Omental fat pad (tissue), 4 donors: Measurements from ENCODE around the gene ZBTB37. TPM values are rescaled to one million over a fixed set of nuclear protein-coding genes. Genes with fewer than 3 reads are reported as not detected.
"Not testable (repeated sequence)": the region's sequence is repeated elsewhere in the genome, so short reads cannot be mapped to it uniquely, and the experiment has no call there.

Experiments
- ATAC-seq: fragments of 150-250 bp; one replicate; pipeline ENCODE4 v1.9.1; 2016; ENCODE audit warnings: mild to moderate bottlenecking, moderate library complexity; ENCODE audit not compliant: low FRiP score
- DNase-seq: peaks from one replicate; pipeline ENCODE4 v3.0.0-alpha.2; 2019; ENCODE audit warnings: low spot score
- CTCF ChIP-seq, 3 donors: fragments of 450-650 bp; IDR thresholded peaks; one replicate each; pipeline ENCODE4 v1.5.1; 2016 to 2017; ENCODE audit warnings: antibody characterized with exemption in 3 of 3, mild to moderate bottlenecking in 3 of 3, moderate library complexity in 2 of 3
- total RNA-seq, 4 donors: library from RNA; depleted of rRNA; stranded (reverse); fragments of >200 nt; gene quantifications; one replicate each; pipeline ENCODE4 v1.1.0, GENCODE V29; 2016

ZBTB37 gene
- total RNA-seq, 4 donors from 2014 or later: 5.5 to 16.1 (median 12.1) TPM

- no peak for TF ChIP-seq CTCF (IDR thresholded peaks at IDR 0.05)
- ATAC-seq (no peak), DNase-seq (no peak)
Measured at GRCh38 chr1:173871500-173871899, 3.3 kb downstream of the ZBTB37 start.

- no peak for TF ChIP-seq CTCF (IDR thresholded peaks at IDR 0.05)
- DNase-seq (no peak), ATAC-seq (no peak)
Measured at GRCh38 chr1:173876732-173877131, 8.6 kb downstream of the ZBTB37 start.

GRCh38 chr1:173878251-173878650 lies 10.1 kb downstream of the ZBTB37 start:
- DNase-seq (no peak), ATAC-seq (no peak)
- TF ChIP-seq CTCF (IDR thresholded peaks at IDR 0.05): no peak

GRCh38 chr1:173881117-173881516 lies 12.9 kb downstream of the ZBTB37 start:
- not testable (repeated sequence) for DNase-seq, ATAC-seq

- no peak for TF ChIP-seq CTCF (IDR thresholded peaks at IDR 0.05)
- no peak for ATAC-seq
- no peak for DNase-seq
Measured at GRCh38 chr1:173884701-173885100, 16.5 kb downstream of the ZBTB37 start.

GRCh38 chr1:173886746-173887611 lies 18.8 kb downstream of the ZBTB37 start:
- TF ChIP-seq CTCF (IDR thresholded peaks at IDR 0.05): no peak

DNA sequence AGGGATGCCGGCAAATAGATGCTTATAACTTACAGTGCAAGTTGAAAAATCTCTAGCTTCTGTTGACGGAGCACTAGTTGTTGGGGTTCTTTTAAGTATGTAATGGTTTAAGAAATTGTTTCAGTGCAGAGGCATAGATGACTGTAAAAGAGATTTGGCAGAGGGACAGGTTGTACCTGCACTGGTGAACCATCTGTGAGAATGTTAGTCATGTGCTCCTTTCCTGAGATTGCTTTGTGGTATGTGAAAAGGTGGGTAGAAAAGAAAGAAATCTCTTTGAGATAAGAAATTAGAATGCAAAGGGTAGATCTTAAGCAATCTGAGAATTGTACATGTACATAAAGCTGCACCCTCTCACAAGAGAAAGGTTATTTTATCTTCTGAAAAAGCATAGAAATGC lies 19.4 kb downstream of the ZBTB37 start:
- DNase-seq (no peak), ATAC-seq (no peak)
- no peak for TF ChIP-seq CTCF (IDR thresholded peaks at IDR 0.05)

More at GRCh38 chr1:173886746-173887611, 18.8 kb downstream of the ZBTB37 start:
- ATAC-seq: no peak
- DNase-seq: no peak
